ENCODE data around the gene PARD6A.
"Not testable (repeated sequence)": the region's sequence is repeated elsewhere in the genome, so short reads cannot be mapped to it uniquely, and the experiment has no call there.

The PARD6A gene

DNA sequence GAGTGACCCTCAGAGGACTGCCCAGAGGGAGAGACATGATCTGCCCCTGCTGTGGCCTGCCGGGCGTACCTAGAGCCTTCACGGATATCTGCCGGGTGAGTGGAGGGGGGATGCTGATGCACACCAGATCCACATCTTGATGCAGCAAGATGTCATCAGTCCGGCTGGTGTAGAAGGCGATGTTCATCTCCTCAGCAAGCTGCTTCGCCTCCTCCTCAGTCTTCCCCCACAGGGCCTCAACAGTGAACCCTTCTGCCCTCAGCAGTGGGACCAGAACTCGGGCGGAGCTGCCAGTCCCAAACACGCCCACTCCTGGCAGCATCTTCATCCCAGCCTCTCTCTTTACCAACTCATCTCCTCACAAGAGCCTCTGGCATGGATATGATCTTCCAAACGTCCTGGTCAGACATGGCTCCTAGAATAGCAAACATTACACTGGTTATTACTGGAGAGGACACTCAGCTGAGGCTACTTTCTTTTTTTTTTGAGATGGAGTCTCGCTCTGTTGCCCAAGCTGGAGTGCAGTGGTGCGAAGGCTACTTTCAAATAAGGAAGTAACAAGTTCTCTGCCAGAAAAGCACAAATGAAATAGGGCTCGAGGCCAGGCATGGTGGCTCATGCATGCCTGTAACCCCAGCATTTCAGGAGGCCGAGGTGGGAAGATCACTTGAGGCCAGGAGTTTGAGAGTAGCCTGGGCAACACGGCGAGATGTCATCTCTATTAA lies 24.8 kb downstream of the PARD6A start:
- no peak overlapping the region for H3K4me3 ChIP-seq (ENCODE audit: control insufficient read depth, low read depth, low read length)
- TF ChIP-seq, protein P1, sequence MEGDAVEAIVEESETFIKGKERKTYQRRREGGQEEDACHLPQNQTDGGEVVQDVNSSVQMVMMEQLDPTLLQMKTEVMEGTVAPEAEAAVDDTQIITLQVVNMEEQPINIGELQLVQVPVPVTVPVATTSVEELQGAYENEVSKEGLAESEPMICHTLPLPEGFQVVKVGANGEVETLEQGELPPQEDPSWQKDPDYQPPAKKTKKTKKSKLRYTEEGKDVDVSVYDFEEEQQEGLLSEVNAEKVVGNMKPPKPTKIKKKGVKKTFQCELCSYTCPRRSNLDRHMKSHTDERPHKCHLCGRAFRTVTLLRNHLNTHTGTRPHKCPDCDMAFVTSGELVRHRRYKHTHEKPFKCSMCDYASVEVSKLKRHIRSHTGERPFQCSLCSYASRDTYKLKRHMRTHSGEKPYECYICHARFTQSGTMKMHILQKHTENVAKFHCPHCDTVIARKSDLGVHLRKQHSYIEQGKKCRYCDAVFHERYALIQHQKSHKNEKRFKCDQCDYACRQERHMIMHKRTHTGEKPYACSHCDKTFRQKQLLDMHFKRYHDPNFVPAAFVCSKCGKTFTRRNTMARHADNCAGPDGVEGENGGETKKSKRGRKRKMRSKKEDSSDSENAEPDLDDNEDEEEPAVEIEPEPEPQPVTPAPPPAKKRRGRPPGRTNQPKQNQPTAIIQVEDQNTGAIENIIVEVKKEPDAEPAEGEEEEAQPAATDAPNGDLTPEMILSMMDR (conservative IDR thresholded peaks at IDR 0.05; ENCODE audit: control insufficient read depth, insufficient read depth, low read depth, low read length) = no peak
- no peak for DNase-seq (ENCODE audit: low read depth)

DNA sequence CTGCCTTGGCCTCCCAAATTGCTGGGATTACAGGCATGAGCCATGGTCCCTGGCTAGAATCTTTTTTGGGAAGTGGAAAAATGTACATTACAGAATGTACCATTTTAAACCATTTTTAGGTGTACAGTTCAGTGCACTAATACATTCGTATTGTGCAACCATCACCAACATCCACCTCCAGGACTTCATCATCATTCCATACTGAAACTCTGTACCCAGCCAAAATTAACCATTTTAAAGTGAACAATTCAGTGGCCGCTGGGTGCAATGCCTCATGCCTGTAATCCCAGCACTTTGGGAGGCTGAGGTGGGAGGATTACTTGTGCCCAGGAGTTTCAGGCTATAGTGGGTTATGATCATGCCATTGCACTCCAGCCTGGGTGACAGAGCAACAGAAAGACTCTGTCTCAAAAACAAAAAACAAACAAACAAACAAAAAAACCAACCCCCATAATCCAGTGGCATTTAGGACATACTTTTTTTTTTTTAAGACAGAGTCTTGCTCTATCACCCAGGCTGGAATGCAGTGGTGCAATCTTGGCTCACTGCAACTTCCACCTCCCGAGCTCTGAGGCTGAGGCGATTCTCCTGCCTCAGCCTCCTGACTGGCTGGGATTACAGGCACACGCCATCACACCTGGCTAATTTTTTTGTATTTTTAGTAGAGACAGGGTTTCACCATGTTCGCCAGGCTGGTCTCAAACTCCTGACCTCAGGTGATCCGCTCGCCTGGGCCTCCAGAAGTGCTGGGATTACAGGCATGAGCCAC lies 32.9 kb downstream of the PARD6A start:
- not testable (repeated sequence) for H3K4me3 ChIP-seq (ENCODE audit: control insufficient read depth, low read depth, low read length); DNase-seq (ENCODE audit: low read depth)

DNA sequence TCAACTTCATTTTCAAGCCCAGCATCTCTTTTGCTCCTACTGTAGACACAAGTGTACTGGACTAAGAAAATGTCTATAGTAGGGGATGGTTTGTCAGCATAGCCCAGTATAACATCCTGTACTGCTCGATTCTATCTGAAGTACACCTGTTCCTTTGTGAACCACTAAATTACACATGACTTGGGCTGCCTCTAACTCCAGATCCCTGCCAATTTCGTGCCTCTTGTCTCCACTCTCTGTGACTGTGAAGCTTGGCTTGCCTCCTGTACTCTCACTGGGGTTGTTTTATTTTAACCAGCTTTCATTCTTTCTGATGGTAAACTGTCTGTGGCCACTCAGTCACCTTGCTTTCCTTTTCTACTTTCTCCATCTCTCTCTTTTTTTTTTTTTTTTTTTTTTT lies 33.9 kb downstream of the PARD6A start:
- TF ChIP-seq, protein P1 (conservative IDR thresholded peaks at IDR 0.05; ENCODE audit: control insufficient read depth, insufficient read depth, low read depth, low read length) = no peak
- DNase-seq (ENCODE audit: low read depth) = no peak
- H3K4me3 ChIP-seq (ENCODE audit: control insufficient read depth, low read depth, low read length) = no peak overlapping the region

DNA sequence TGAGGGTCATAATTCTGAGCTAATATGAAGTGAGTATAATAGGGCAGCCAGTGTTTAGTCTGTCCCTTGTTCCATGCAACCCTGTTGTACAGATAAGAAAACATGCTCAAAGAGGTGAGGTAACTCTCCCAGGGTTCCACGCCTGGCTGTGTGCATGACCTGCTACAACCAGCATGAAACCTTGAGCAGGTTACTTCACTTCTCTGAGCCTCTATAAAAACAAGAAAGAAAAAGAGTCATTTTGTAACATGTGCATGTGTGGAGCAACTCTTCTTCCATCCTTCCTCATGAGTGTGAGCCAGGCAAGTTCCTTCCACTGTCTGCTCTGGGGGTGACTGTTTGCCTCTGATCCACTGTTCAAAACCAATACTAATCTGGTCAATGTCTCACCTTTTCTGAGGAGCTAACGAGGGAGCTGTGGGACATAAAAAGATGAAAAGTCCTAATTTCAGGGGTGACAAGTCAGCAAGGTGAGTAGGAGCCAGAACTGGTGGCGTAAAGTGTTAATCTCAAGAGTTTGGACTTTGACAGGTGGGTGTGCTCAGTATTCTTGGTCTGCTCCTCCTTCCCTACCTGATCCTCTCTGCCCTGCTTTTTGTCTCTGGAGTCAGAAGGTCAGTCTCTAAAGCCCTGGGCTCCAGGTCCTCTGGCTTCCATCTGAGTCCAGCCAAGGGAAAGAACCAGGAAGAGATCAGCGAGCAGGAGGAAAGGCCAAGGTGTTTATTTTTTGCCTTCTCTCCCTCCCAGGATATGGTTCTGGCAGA lies 36.8 kb downstream of the PARD6A start:
- H3K4me3 ChIP-seq (ENCODE audit: control insufficient read depth, low read depth, low read length) = no peak overlapping the region
- DNase-seq (ENCODE audit: low read depth) = no peak
- TF ChIP-seq, protein P1 (conservative IDR thresholded peaks at IDR 0.05; ENCODE audit: control insufficient read depth, insufficient read depth, low read depth, low read length) = no peak

DNA sequence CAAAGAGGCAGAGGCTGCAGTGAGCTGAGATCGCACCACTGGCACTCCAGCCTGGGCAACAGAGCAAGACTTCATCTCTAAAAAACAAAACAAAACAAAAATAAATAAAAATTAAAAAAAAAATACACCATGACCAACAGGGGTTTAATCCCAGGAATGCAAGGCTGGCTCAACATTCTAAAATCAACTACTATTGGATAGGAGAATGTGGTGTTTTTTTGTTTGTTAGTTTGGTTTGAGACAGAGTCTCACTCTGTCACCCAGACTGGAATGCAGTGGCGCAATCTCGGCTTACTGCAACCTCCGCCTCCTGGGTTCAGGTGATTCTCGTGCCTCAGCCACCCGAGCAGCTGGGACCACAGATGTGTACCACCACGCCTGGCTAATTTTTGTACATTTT lies 38.5 kb downstream of the PARD6A start:
- no peak for DNase-seq (ENCODE audit: low read depth)
- H3K4me3 ChIP-seq (ENCODE audit: control insufficient read depth, low read depth, low read length) = no peak overlapping the region
- TF ChIP-seq, protein P1 (conservative IDR thresholded peaks at IDR 0.05; ENCODE audit: control insufficient read depth, insufficient read depth, low read depth, low read length) = no peak

DNA sequence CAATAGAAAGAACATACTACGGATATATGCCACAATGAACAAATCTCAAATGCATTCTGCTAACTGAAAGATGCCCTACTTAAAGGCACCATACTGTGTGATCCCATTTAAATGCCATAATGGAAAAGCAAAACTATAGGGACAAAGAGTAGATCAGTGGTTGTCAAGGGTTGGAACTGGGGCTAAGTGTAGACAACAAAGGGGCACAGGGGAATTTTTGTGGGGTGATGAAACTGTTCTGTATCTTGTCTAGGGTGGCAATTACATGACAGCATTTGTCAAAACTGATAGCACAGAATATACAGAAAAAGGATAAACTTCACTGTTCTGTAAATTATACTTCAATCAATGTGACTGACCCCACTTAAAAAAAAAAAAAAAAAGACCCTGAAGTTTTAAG lies 40.7 kb downstream of the PARD6A start:
- no peak overlapping the region for H3K4me3 ChIP-seq (ENCODE audit: control insufficient read depth, low read depth, low read length)
- TF ChIP-seq, protein P1 (conservative IDR thresholded peaks at IDR 0.05; ENCODE audit: control insufficient read depth, insufficient read depth, low read depth, low read length) = no peak
- DNase-seq (ENCODE audit: low read depth) = no peak

DNA sequence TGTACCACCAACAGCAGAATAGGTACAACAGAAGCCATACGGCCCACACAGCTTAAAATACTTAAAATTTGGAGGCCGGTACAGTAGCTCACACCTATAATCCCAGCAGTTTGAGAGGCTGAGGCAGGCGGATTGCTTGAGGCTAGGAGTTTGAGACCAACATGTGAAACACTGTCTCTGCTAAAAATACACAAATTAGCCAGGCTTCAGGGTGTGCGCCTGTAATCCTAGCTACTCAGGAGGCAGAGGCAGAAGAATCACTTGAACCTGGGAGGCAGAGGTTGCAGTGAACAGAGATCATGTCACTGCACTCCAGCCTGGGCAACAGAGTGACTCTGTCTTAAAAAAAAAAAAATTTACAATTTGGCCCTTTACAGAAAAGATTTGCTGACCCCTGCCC lies 41.4 kb downstream of the PARD6A start:
- TF ChIP-seq, protein P1 (conservative IDR thresholded peaks at IDR 0.05; ENCODE audit: control insufficient read depth, insufficient read depth, low read depth, low read length) = no peak
- no peak overlapping the region for H3K4me3 ChIP-seq (ENCODE audit: control insufficient read depth, low read depth, low read length)
- no peak for DNase-seq (ENCODE audit: low read depth)

All from fibroblast of mammary gland (primary cell).